ENCODE data around the gene CTU2. TPM values are rescaled to one million over a fixed set of nuclear protein-coding genes. Genes with fewer than 3 reads are reported as not detected.

Gene CTU2
- total and polyA plus RNA-seq, 2 of the 4 experiments (the other 2 are of a cell fraction): 12.9 to 18.4 TPM

DNA sequence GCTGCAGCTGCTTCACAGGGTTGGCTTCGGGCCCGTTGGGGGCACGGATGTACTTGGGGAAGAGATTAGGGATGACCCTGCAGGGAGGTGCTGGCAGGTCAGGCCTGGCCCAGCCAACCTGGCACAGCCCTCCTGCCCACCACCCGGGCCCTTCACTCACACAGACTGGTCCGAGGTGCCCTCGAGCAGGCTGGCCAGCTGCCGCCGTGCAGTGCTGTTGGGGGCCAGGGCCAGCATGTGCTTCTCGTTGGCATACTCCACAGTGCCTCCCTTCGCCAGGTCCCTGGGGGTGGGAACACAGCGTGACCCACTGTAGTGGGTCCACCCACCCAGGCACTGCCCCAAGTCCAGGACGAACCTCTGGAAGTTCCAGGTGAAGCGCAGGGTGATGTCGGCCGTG, 9.9 kb downstream of the CTU2 start:
- ChIA-PET POLR2A (ENCODE audit: unreplicated experiment) (no interaction called here), CTCF (interaction anchor here (0.6 kb wide), 1 partner anchor 877 kb away, joined by 5 read pairs; no protein-coding TSS in a partner anchor)
- BruUV-seq (replicated peaks): TSS peak; percentile 37
- ATAC-seq (ENCODE audit: low read depth): no peak
- H3K27me3 ChIP-seq (ENCODE audit: control insufficient read depth, insufficient read depth, low read length): no peaks in the 10 kb centered on the region
- H2BK5ac ChIP-seq (ENCODE audit: low read depth, low read length, poor library complexity, severe bottlenecking): no peak overlapping the region
- dilution Hi-C loops (cut with HindIII; ENCODE audit: low sequenced_read_pairs, unreplicated experiment): no loop called here
- H3K4ac ChIP-seq (ENCODE audit: low read depth, low read length): no peak overlapping the region
- H3K9me1 ChIP-seq (ENCODE audit: insufficient read depth, low read length): no peaks in the 10 kb centered on the region
- H2AK5ac ChIP-seq (ENCODE audit: low read depth, low read length): no peak overlapping the region
- no peak overlapping the region for H2AK9ac ChIP-seq (replicated peaks; ENCODE audit: low read depth, low read length, poor library complexity)
- no peaks in the 10 kb centered on the region for H3K4me1 ChIP-seq (ENCODE audit: control insufficient read depth, insufficient read depth, low read length)
- in situ Hi-C loops (cut with MboI; ENCODE audit: low sequenced_read_pairs): no loop called here
- no peak for DNase-seq
- no peak overlapping the region for H3K14ac ChIP-seq (replicated peaks; ENCODE audit: low read depth, low read length)
- no peak overlapping the region for H3K23ac ChIP-seq (ENCODE audit: low read depth, low read length)
- H3K79me1 ChIP-seq (ENCODE audit: low read depth in 1 of 2, low read length in 2 of 2): peaks cover 5 to 33% of the 10 kb centered on the region in 2 experiments; a peak in 3 of 4 replicates
- H2BK15ac ChIP-seq (ENCODE audit: low read depth, low read length): no peak overlapping the region
- H4K20me1 ChIP-seq (ENCODE audit: insufficient read depth, low read length): peaks cover 37% of the 10 kb centered on the region
- no peak overlapping the region for H3K4me2 ChIP-seq (ENCODE audit: low read depth, low read length)
- H3K27ac ChIP-seq (ENCODE audit: insufficient read depth, low read length): no peak overlapping the region
- H3K9me3 ChIP-seq (ENCODE audit: control insufficient read depth, insufficient read depth, low read length): no peaks in the 10 kb centered on the region
- H3K9ac ChIP-seq (ENCODE audit: low read depth, low read length): no peak overlapping the region
- H4K5ac ChIP-seq (ENCODE audit: low read depth, low read length): no peak overlapping the region
- H3K18ac ChIP-seq (ENCODE audit: low read depth, low read length): no peak overlapping the region
- no peak overlapping the region for H4K91ac ChIP-seq (ENCODE audit: insufficient read depth, low read depth, low read length)
- H4K8ac ChIP-seq (ENCODE audit: low read depth in 2 of 2, low read length in 2 of 2): no peak overlapping the region
- H2BK120ac ChIP-seq (ENCODE audit: low read depth, low read length): no peak overlapping the region
- peak overlapping the region; percentile 11 for H2AFZ ChIP-seq (replicated peaks; ENCODE audit: low read length, poor library complexity)
- no peak overlapping the region for H2BK20ac ChIP-seq (ENCODE audit: low read depth, low read length)
- H3K4me3 ChIP-seq (ENCODE audit: insufficient read depth, low read depth, low read length): no peak overlapping the region
- no peak overlapping the region for H3K56ac ChIP-seq (ENCODE audit: extremely low read depth, insufficient read depth, low read length)
- TF ChIP-seq USF2 (IDR thresholded peaks at IDR 0.05; ENCODE audit: low read depth, low read length) (no peak), RFX5 (IDR thresholded peaks at IDR 0.05; ENCODE audit: low read depth, low read length) (no peak), RCOR1 (IDR thresholded peaks at IDR 0.05; ENCODE audit: insufficient replicate concordance, low read length) (no peak), MAFK (IDR thresholded peaks at IDR 0.05; ENCODE audit: low read depth, low read length) (no peak), POLR2A (IDR thresholded peaks at IDR 0.05; ENCODE audit: low read depth, low read length) (no peak), SMC3 (IDR thresholded peaks at IDR 0.05; ENCODE audit: low read depth, low read length) (no peak), NFE2L2 (IDR thresholded peaks at IDR 0.05; ENCODE audit: low read depth, low read length) (no peak), MAZ (IDR thresholded peaks at IDR 0.05; ENCODE audit: borderline replicate concordance, low read depth, low read length) (no peak), BHLHE40 (IDR thresholded peaks at IDR 0.05; ENCODE audit: low read depth, low read length) (no peak), CEBPB (IDR thresholded peaks at IDR 0.05; ENCODE audit: low read depth, low read length) (no peak), CHD1 (IDR thresholded peaks at IDR 0.05; ENCODE audit: low read depth, low read length) (no peak), MXI1 (IDR thresholded peaks at IDR 0.05; ENCODE audit: borderline replicate concordance, low read depth, low read length) (no peak), FOS (IDR thresholded peaks at IDR 0.05; ENCODE audit: low read depth, low read length) (no peak), RAD21 (IDR thresholded peaks at IDR 0.05; ENCODE audit: low read length) (no peak)
- TF ChIP-seq, protein P1, sequence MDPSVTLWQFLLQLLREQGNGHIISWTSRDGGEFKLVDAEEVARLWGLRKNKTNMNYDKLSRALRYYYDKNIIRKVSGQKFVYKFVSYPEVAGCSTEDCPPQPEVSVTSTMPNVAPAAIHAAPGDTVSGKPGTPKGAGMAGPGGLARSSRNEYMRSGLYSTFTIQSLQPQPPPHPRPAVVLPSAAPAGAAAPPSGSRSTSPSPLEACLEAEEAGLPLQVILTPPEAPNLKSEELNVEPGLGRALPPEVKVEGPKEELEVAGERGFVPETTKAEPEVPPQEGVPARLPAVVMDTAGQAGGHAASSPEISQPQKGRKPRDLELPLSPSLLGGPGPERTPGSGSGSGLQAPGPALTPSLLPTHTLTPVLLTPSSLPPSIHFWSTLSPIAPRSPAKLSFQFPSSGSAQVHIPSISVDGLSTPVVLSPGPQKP (IDR thresholded peaks at IDR 0.05; ENCODE audit: borderline replicate concordance, low read depth, low read length): no peak
- TF ChIP-seq, protein P2, sequence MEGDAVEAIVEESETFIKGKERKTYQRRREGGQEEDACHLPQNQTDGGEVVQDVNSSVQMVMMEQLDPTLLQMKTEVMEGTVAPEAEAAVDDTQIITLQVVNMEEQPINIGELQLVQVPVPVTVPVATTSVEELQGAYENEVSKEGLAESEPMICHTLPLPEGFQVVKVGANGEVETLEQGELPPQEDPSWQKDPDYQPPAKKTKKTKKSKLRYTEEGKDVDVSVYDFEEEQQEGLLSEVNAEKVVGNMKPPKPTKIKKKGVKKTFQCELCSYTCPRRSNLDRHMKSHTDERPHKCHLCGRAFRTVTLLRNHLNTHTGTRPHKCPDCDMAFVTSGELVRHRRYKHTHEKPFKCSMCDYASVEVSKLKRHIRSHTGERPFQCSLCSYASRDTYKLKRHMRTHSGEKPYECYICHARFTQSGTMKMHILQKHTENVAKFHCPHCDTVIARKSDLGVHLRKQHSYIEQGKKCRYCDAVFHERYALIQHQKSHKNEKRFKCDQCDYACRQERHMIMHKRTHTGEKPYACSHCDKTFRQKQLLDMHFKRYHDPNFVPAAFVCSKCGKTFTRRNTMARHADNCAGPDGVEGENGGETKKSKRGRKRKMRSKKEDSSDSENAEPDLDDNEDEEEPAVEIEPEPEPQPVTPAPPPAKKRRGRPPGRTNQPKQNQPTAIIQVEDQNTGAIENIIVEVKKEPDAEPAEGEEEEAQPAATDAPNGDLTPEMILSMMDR (conservative IDR thresholded peaks at IDR 0.05; ENCODE audit: low read depth, low read length): no peak
- intact Hi-C loops (cut with micrococcal nuclease): no loop called here
- WGBS, 2 experiments (ENCODE audit: extremely low coverage in 2 of 2, insufficient read length in 1 of 2): 88% methylated on average over 14 of the region's 15 CpGs; no CpG with 5 or more reads in 1 of the 2 experiments
- H3K36me3 ChIP-seq (ENCODE audit: control insufficient read depth, insufficient read depth, low read length): peaks cover 76% of the 10 kb centered on the region

All from IMR-90 (cell line).